HepG2 (cell line): ENCODE measurements around the gene DAZAP1. TPM values are rescaled to one million over a fixed set of nuclear protein-coding genes. Genes with fewer than 3 reads are reported as not detected.

Experiments
- AHR ChIP-seq: IDR thresholded peaks from 2 replicates; pipeline ENCODE4 v1.6.1; 2018; ENCODE audit warnings: missing genetic modification reagents, missing compliant biosample characterization
- ATF7 ChIP-seq, 2 experiments: fragments of 450-650 bp in 1 of 2; sonication (generic) in 1 of 2; formaldehyde crosslinking in 1 of 2; IDR thresholded peaks; 2 replicates each; pipeline versions ENCODE4 v1.4.0 to v1.6.1; 2016 to 2020; ENCODE audit warnings: antibody characterized with exemption in 1 of 2, mild to moderate bottlenecking in 1 of 2, missing genetic modification reagents in 1 of 2
- IRF9 ChIP-seq: sonication (generic); formaldehyde crosslinking; IDR thresholded peaks from 2 replicates; pipeline ENCODE4 v1.8.0; 2022; ENCODE audit warnings: missing genetic modification reagents, mild to moderate bottlenecking, borderline replicate concordance
- NFE2L1 ChIP-seq: sonication (generic); formaldehyde crosslinking; IDR thresholded peaks from 2 replicates; pipeline ENCODE4 v1.4.0; 2020; ENCODE audit warnings: missing genetic modification reagents, mild to moderate bottlenecking, borderline replicate concordance
- NFRKB ChIP-seq: fragments of 450-650 bp; IDR thresholded peaks from 2 replicates; pipeline ENCODE4 v1.6.1; 2017
- PLRG1 ChIP-seq: fragments of 450-650 bp; conservative IDR thresholded peaks from 2 replicates; pipeline ENCODE4 v1.6.1; 2016
- RCOR2 ChIP-seq: IDR thresholded peaks from 2 replicates; pipeline ENCODE4 v1.6.1; 2016; ENCODE audit warnings: missing biosample characterization, missing genetic modification reagents
- SOX5 ChIP-seq: IDR thresholded peaks from 2 replicates; pipeline ENCODE4 v1.6.1; 2016; ENCODE audit warnings: borderline replicate concordance
- TGIF2 ChIP-seq: IDR thresholded peaks from 2 replicates; pipeline ENCODE4 v1.6.1; 2016; ENCODE audit warnings: control low read depth, missing compliant biosample characterization
- ZBTB49 ChIP-seq: sonication (generic); formaldehyde crosslinking; IDR thresholded peaks from 2 replicates; pipeline ENCODE4 v1.4.0; 2020; ENCODE audit warnings: missing genetic modification reagents, borderline replicate concordance
- ZKSCAN1 ChIP-seq: fragments of 150-350 bp; IDR thresholded peaks from 2 replicates; pipeline ENCODE4 v1.6.1; 2014; ENCODE audit warnings: low read length
- ZNF333 ChIP-seq: sonication (generic); formaldehyde crosslinking; IDR thresholded peaks from 2 replicates; pipeline ENCODE4 v1.4.0; 2020; ENCODE audit warnings: mild to moderate bottlenecking, missing genetic modification reagents, borderline replicate concordance
- ZNF350 ChIP-seq: sonication (generic); formaldehyde crosslinking; IDR thresholded peaks from 2 replicates; pipeline ENCODE4 v1.4.0; 2020; ENCODE audit warnings: mild to moderate bottlenecking, low read depth, missing genetic modification reagents, borderline replicate concordance
- ZNF512B ChIP-seq: sonication (generic); formaldehyde crosslinking; IDR thresholded peaks from 2 replicates; pipeline ENCODE4 v1.5.1; 2020; ENCODE audit warnings: missing genetic modification reagents, mild to moderate bottlenecking, borderline replicate concordance
- ZNF720 ChIP-seq: sonication (generic); formaldehyde crosslinking; IDR thresholded peaks from 2 replicates; pipeline ENCODE4 v1.4.0; 2020; ENCODE audit warnings: missing genetic modification reagents
- polyA plus RNA-seq, 8 experiments: library from polyadenylated mRNA; depleted of rRNA in 3 of 8; stranded (reverse) in 7 of 8; unstranded in 1 of 8; fragments of >200 nt; fragmentation: Illumina TruSeq in 4 of 8; extraction: Trizol in 4 of 8; gene quantifications; 2 replicates each; pipeline versions ENCODE4 v1.2.1 to v1.2.3, GENCODE V29; 2011 to 2016; ENCODE audit warnings: low read depth in 4 of 8, missing spikeins in 1 of 8, mixed read lengths in 1 of 8; ENCODE audit not compliant: insufficient read depth in 1 of 8
- total RNA-seq, 5 experiments: library from RNA; depleted of rRNA; stranded (reverse); fragments of >200 nt; fragmentation: Illumina TruSeq; extraction: Trizol; gene quantifications; 2 replicates each; pipeline ENCODE4 v1.2.3, GENCODE V29; 2016; ENCODE audit warnings: low read depth in 1 of 5
- TF ChIP-seq, protein P1 (sequence below): sonication (generic); formaldehyde crosslinking; IDR thresholded peaks from 2 replicates; pipeline ENCODE4 v1.4.0; 2020; ENCODE audit warnings: missing genetic modification reagents

Gene DAZAP1
- total and polyA plus RNA-seq, 2 of the 13 experiments (the other 11 are each of a cell fraction or from before 2014, with no cell fraction given): 63.3 to 79.2 TPM

GRCh38 chr19:1383312-1384084 is 23.9 kb upstream of the DAZAP1 start, which contains the start of gene NDUFS7 (continued):
- TF ChIP-seq, protein P1, sequence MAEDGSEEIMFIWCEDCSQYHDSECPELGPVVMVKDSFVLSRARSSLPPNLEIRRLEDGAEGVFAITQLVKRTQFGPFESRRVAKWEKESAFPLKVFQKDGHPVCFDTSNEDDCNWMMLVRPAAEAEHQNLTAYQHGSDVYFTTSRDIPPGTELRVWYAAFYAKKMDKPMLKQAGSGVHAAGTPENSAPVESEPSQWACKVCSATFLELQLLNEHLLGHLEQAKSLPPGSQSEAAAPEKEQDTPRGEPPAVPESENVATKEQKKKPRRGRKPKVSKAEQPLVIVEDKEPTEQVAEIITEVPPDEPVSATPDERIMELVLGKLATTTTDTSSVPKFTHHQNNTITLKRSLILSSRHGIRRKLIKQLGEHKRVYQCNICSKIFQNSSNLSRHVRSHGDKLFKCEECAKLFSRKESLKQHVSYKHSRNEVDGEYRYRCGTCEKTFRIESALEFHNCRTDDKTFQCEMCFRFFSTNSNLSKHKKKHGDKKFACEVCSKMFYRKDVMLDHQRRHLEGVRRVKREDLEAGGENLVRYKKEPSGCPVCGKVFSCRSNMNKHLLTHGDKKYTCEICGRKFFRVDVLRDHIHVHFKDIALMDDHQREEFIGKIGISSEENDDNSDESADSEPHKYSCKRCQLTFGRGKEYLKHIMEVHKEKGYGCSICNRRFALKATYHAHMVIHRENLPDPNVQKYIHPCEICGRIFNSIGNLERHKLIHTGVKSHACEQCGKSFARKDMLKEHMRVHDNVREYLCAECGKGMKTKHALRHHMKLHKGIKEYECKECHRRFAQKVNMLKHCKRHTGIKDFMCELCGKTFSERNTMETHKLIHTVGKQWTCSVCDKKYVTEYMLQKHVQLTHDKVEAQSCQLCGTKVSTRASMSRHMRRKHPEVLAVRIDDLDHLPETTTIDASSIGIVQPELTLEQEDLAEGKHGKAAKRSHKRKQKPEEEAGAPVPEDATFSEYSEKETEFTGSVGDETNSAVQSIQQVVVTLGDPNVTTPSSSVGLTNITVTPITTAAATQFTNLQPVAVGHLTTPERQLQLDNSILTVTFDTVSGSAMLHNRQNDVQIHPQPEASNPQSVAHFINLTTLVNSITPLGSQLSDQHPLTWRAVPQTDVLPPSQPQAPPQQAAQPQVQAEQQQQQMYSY: peak; percentile 48; the same call in 1 of the 2 replicates
- peak; percentile 99 for TF ChIP-seq ZNF350
- TF ChIP-seq NFE2L1 (CRISPR knock-in tag): peak; percentile 64; the same call in 1 of the 2 replicates
- TF ChIP-seq ZBTB49 (CRISPR knock-in tag): no peak
- TF ChIP-seq NFRKB: no peak
- TF ChIP-seq RCOR2 (CRISPR knock-in tag): peak; percentile 81
- peak; percentile 75; the same call in 1 of the 2 replicates for TF ChIP-seq ZNF512B (CRISPR knock-in tag)
- TF ChIP-seq SOX5 (CRISPR knock-in tag): peak; percentile 78
- TF ChIP-seq IRF9 (CRISPR knock-in tag): peak; percentile 98
- TF ChIP-seq ATF7 (IDR thresholded peaks at IDR 0.05): peak; percentile 26; the same call in 1 of the 2 replicates
- peak; percentile 95; the same call in 1 of the 2 replicates for TF ChIP-seq ATF7 (CRISPR knock-in tag; IDR thresholded peaks at IDR 0.05)
- TF ChIP-seq PLRG1: no peak
- TF ChIP-seq ZNF333: peak; percentile 92
- TF ChIP-seq AHR (CRISPR knock-in tag): peak; percentile 67
- TF ChIP-seq ZKSCAN1: peak; percentile 68; the same call in 1 of the 2 replicates
- peak; percentile 58; the same call in 1 of the 2 replicates for TF ChIP-seq ZNF720 (CRISPR knock-in tag)
- peak; percentile 95 for TF ChIP-seq TGIF2 (CRISPR knock-in tag)
